H1 (cell line): ENCODE data around the gene DNAH1. TPM values are rescaled to one million over a fixed set of nuclear protein-coding genes. Genes with fewer than 3 reads are reported as not detected.

Source experiments
- CHD2 ChIP-seq: IDR thresholded peaks from 2 replicates; pipeline ENCODE4 v1.6.1; 2012; ENCODE audit warnings: low read length, improper control_type of control experiment
- KDM1A ChIP-seq: fragments of 200-600, 300-600 bp; sonication (generic); IDR thresholded peaks from 2 replicates; pipeline ENCODE4 v1.7.1; 2016; ENCODE audit warnings: mild to moderate bottlenecking, low read length, borderline replicate concordance
- POLR2AphosphoS5 ChIP-seq: IDR thresholded peaks from 2 replicates; pipeline ENCODE4 v1.6.1; 2011; ENCODE audit warnings: low read depth, low read length
- POU5F1 ChIP-seq: IDR thresholded peaks from 2 replicates; pipeline ENCODE4 v1.6.1; 2011; ENCODE audit warnings: low read depth, mild to moderate bottlenecking, low read length, moderate library complexity
- RAD21 ChIP-seq, 2 experiments: IDR thresholded peaks in 1 of 2; conservative IDR thresholded peaks in 1 of 2; 2 replicates each; pipeline ENCODE4 v1.6.1; 2011; ENCODE audit warnings: low read depth in 2 of 2, low read length in 2 of 2, improper control_type of control experiment in 1 of 2, inconsistent platforms in 1 of 2, mild to moderate bottlenecking in 1 of 2, moderate library complexity in 1 of 2
- SUZ12 ChIP-seq: fragments of 200-600 bp; sonication (generic); IDR thresholded peaks from 2 replicates; pipeline ENCODE4 v1.6.1; 2012; ENCODE audit warnings: mild to moderate bottlenecking, inconsistent platforms, low read length, moderate library complexity, mixed read lengths
- TCF12 ChIP-seq: IDR thresholded peaks from 2 replicates; pipeline ENCODE4 v1.6.1; 2011; ENCODE audit warnings: low read depth, mild to moderate bottlenecking, low read length
- ZNF274 ChIP-seq: IDR thresholded peaks from 2 replicates; pipeline ENCODE4 v1.7.0; 2012; ENCODE audit warnings: low read length, borderline replicate concordance; ENCODE audit errors: extremely low read depth
- polyA plus RNA-seq, 7 experiments: library from polyadenylated mRNA; depleted of rRNA in 3 of 7; stranded (reverse) in 5 of 7; unstranded in 2 of 7; fragments of >200 nt in 5 of 7; fragments of 200-250 nt in 2 of 7; gene quantifications; 1 replicate in 5 of 7; 2 replicates in 1 of 7; 4 replicates in 1 of 7; pipeline versions ENCODE4 v1.2.1 to v1.2.3, GENCODE V29; 2011 to 2013; ENCODE audit warnings: missing spikeins in 2 of 7, mixed read lengths in 2 of 7
- total RNA-seq: library from RNA; stranded (reverse); fragmentation: NEBNext Ultra II Directional; extraction: Animal tissue kit (Norgen Biotek cat#: 25700); gene quantifications from 2 replicates; pipeline ENCODE4 v1.2.1, GENCODE V29; 2021

Gene DNAH1
- total and polyA plus RNA-seq, 2 of the 8 experiments (the other 6 are each of a cell fraction or from before 2014, with no cell fraction given) = 1.0 to 1.5 TPM

GRCh38 chr3:52373676-52374075 lies 57.6 kb downstream of the DNAH1 start (continued):
- TF ChIP-seq POU5F1 (no peak), KDM1A (no peak), TCF12 (no peak), ZNF274 (no peak), RAD21 (IDR thresholded peaks at IDR 0.05 in 1 of 2, conservative IDR thresholded peaks at IDR 0.05 in 1 of 2; ENCODE audit: low read depth in 2 of 2, low read length in 2 of 2) (no peak), POLR2AphosphoS5 (no peak), CHD2 (no peak), SUZ12 (no peak)
